Measurements from ENCODE around the gene CIRBP.
A peak's percentile ranks its signal among the peaks of the same experiment; 100 is the strongest.
"Not testable (repeated sequence)": the region's sequence is repeated elsewhere in the genome, so short reads cannot be mapped to it uniquely, and the experiment has no call there.

The CIRBP gene

DNA sequence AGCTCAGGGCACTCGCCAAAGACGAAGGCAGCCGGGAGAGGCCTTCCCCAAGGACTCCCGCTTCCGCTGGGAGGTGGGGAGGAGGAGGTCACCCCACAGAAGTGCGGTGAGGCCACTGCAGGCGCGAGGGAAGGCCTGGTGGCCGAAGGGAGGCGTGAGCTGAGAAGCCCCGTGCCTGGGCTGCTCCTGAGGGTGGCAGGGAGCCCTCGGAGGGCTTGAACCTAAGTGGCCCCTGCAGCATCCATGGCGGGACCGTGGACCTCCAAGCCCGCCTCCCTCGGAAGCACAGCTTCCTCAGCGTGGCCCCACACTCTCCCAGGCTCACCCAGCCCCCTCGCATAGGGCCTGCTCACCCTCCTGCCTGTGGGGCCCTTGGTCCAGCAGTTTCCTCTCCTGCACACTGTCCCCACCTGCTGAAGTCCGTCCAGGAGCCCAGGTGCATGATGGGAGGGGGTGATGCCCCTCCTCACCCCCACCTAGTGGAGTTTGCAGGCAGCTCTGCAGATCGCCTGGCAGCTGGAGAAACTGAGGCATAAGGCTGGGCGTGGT, 42.5 kb downstream of the CIRBP start:
- no peak for DNase-seq (ENCODE audit: low read depth)

DNA sequence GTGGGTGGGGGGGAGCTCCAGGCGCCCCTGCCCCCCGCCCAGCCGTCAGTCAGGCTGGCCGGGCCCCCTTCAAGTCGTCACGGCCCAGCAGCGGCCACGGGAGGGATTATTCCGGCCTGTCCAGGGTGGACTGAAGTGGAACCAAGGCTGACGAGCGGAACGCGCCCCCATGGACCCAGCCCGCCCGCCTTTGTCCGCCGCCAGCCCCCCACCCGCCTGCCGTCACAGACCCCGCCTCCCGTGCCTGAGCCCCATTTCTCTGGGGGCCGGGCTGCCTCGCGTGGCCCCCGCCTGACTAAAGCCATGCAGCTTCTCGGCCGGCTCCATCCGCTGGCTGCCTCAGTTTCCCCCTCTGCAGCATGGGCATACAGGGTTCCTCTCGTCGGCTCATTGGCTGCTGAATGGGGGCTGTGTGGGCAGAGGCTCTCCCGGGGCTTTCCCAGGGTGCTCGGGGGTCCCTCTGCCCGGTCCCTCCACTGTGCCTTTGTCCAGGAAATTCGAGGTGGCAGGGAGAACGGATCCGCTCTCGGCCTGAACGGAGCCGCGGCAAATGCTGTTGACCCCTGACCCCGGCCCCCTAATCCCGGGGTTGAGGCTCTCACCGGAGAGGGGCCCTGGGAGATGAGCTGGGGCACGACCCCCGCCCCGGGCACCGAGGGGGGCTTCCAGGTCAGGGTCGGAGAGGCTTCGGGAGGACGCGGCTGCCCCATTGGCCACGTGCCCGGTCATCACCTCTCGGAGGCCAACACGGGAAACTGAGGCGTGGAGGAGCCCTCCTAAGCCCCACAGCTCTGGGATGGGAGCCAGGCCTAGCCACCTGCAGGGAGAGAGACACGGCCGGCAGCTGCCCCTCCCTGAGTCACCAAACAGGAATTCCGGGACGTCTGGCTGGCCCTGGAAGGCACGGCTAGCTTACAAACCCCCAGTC, 43.9 kb downstream of the CIRBP start:
- DNase-seq (ENCODE audit: low read depth) = no peak

DNA sequence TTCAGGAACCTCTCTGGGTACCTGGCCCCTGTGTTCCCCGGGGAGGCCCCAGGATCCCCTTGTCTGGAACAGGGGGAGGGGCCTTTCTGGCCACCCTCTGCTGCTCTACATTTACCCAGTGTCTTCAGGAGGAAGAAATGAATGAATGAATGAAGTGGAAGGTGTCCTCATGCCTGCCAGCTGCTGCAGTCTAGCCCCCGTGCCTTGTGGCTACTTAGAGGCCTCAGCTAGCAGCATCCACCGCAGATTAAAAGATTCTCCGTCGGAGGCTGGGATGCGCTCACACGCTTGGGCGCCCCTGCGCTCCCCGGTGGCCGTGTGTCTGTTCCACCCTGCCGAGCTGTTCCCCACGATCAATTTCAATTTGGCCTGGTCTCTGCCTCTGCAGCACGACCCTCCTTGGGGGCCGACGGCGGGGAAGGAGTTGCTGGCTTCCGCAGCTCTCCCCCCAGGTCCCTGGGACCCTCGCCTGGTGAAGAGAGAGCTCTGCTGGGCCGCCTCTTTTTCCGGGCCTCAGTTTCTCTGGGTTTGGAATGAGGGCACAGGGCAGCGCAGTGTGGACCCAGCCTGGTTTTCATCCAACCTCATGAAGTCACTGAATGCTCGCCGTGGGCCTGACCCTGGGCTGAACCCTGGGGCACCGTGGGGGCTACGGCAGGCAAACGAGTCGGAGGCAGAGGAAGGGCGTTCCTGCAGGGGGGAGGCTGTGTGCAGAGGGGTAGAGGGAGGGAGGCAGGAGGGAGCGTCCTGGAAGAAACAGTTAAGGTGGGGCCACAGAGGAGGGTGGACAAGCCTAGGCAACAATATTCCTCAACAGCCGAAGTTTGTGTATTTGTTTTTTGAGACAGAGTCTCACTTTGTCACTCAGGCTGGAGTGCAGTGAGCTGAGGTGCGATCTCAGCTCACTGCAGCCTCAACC, 44.8 kb downstream of the CIRBP start:
- DNase-seq (ENCODE audit: low read depth) = no peak

DNA sequence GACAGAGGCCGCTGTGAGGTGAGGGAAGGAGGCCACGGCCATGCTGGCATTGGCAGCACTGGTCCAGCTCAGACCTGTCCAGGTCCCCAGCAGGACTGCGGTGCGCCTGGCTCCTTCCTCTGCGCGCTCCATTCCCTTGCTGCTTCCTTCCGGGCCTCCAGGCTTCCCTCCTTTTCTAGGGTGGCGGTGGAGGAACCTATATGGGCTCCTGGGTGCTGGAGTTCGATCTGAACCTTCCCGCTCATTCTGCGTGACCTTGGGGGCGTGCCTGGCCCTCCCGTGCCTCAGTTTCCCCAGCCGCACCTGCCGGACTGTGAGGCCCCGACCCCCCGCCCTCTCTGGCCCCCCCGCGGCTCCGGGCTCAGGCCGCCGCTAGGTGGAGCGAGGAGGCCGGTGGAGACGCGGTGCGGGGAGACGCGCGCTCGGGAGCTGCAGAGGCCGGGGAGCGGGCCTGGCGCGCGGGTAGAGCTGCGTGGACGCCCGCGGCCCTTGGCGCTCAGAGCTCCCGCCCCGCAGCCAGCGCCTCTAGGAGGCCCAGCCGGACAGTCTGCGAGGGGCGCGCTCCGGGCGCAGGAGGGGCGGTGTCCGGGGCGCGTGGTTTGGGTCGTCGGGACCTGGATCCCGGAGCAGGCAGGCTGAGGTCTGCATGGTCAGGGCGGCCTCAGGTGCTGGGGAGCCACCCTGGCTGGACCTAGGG, 46.5 kb downstream of the CIRBP start:
- DNase-seq (ENCODE audit: low read depth) = peak; percentile 42

DNA sequence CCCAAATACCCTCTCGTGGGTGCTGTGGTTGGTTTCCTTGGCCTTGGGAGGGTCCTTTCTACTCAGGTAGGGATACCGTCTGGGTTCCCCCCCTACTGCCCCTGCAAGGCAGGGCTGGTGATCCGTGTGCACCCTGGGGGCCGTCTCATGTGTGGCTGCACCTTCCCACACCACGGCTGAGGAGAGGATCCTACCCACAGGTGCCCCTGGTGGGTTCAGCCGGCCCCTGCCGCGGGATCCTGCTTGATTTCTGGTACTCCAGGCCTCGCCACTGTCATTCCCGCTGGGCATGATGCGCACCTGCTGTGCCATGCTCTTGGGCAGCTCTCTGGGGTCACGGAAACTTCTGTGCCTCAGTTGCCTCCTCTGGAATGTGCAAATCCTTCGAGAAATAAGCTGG, 47.3 kb downstream of the CIRBP start:
- DNase-seq (ENCODE audit: low read depth) = no peak

DNA sequence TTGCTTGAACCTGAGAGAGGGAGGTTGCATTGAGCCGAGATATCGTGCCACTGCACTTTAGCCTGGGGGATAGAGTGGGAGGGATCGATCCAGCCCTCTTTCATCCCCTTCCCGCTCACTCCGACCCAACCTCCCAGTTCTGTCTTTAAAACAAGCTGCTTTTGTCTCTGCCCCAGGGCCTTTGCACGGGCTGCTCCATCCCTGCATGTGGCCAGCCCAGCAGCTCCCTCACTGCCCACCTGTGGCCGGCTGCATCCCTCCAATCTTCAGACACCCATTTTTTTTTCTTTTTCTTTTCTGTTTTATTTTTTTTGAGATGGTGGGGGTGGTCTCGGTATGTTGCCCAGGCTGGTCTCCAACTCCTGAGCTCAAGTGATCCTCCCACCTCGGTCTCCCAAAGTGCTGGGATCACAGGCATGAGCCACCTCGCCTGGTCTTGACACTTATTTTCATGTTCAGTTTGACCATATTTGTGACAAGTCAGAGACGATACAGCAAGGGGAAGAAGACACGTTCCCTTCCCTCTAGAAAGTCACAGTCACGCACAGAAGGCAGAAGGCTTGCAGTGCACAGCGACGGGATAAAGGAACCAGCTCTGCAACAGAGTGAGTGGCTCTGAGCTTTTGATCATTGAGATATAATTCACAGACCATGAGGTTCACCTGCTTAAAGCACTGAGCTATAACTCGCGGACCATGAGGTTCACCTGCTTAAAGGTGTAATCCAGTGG, 48.3 kb downstream of the CIRBP start:
- no peak for DNase-seq (ENCODE audit: low read depth)

DNA sequence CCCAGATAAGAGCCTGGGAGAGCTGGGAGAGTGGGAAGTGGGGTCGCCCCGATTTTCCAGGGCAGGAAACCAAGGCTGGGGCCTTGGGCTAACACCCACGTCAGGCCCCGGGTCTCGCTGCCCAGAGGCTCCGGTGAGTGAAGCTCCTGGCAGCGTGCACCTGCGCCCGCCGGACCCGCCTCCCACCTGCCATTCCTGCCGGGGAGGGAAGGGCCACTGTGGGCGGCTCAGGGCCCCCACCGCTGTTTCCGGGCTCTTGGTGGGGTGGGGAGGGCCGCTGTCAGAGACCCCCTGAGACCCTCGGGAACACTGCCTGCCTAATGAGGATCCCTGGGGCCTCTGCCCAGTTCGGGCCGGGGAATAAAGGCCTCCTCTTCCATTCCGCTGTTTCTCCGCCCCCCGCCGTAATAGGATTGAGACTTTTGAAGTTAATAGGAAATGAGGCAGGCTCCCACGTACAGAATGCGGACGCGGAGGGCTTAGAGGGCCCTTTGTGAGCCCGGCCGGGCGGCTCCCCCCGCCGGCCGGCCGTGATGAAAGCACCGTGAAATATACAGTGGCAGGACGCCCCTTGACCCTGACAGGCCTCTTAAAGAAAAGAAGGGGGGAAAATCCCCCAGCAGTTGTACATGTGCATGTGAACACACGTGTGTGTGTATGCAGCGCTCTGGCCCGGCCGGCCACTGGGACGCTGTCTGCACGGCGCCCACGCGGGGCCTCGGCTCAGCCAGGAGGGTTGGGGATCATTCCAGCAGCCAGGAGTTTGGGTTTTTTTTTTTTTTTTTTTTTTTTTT, 49.7 kb downstream of the CIRBP start:
- DNase-seq (ENCODE audit: low read depth) = no peak

DNA sequence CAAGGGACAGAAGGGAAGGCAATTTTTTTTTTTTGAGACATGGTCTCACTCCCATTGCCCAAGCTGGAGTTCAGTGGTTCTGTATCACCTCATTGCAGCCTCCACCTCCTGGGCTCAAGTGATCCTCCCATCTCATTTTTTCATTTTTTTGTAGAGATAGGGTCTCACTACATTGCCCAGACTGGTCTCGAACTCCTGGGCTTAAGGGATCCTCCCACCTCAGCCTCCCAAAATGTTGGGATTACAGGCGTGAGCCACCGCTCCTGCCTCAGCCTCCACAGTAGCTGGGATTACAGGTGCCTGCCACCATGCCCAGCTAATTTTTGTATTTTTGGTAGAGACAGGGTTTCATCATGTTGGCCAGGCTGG, 51.1 kb downstream of the CIRBP start:
- DNase-seq (ENCODE audit: low read depth) = not testable (repeated sequence)

DNA sequence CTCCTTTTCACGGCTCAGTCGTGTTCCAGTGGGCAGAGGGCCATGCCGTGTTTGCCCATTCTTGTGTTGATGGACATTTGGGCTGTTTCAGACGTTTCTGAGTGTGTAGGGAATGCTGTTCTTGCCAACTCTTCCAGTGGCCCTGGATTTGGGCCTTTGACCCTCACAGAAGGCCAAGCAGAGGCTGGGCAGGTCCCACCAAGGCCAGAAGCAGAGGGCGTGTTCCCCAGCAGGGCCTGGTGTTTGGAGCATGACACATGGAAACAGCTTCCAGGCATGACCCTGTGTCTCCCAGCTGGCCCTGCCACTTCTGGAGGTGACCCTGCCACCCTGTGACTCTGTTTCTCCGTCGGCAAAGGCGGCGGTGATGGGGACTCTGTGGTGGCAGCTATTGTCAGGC, 52.4 kb downstream of the CIRBP start:
- no peak for DNase-seq (ENCODE audit: low read depth)

DNA sequence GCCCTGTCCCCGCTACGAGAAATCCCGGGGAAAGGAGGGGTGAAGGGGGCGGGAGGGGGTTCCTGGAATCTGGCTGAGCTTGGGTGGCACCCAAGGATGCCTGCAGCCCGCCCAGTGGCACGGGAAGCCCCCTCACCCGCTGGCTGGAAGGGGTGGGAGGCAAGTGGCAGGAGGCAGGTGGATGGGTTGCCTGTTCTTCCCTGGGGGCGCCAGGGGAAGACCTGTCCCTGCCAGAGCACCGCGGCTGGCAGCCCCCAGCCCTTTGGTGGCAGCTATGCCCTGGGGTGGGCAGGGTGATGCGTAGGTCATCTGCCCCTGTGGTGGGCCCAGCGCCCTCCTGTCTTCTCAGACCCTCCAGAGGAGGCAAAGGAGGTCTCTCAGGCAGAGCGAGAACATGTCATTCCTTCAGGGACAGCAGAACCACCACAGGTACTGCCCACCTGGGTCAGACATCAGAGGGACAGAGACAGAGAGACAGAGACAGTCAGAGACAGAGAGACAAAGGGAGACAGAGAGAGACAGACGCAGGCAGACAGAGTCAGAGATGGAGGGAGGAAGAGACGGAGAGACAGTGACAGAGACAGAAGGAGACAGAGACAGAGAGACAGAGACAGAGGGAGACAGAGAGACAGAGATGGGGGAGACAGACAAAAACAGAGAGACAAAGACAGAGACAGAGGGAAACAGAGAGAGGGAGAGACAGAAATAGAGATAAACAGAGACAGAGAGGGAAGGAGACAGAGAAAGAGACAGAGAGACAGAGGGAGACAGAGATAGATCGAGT, 53.3 kb downstream of the CIRBP start:
- no peak for DNase-seq (ENCODE audit: low read depth)

DNA sequence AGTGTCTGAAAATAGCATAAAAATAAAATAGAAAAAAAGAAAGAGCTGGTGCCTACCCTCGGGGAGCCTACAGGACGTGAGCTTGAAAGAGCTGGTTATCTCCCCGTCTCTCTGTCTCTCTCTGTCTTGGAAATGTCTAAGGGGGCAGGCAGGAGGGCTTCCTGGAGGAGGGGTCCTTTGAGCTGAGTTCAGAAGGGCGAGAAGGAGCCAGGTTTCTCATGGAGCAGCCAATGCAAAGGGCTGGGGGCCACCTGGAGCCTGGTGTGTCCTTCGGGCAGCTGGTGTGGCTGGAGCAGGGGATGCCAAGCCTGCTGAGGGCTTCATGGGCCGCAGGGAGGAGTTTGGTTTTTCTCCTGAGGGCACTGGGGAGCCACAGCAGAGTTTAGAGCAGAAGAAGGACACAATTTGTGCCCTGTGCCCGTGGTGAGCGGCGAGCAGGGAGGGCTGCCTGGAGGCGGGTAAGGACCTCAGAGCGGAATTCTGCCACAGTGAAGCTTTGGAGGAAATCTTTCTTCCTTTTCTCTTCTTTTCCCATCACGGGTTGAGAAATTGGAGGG, 55.2 kb downstream of the CIRBP start:
- DNase-seq (ENCODE audit: low read depth) = no peak
